Thymus (tissue), 11 donors: ENCODE measurements around the gene NPW. TPM values are rescaled to one million over a fixed set of nuclear protein-coding genes. Genes with fewer than 3 reads are reported as not detected.

Experiments
- DNase-seq, 9 donors: peaks; one replicate each; pipeline ENCODE4 v3.0.0-alpha.2; 2013; ENCODE audit warnings: low spot score in 9 of 9, low read depth in 6 of 9, missing footprints in 1 of 9
- H3K27ac ChIP-seq, 2 donors: one replicate each; pipeline ENCODE4 v1.5.1; 2013; ENCODE audit warnings: control low read depth in 1 of 2, low read depth in 1 of 2, low read length in 1 of 2, mild to moderate bottlenecking in 1 of 2, moderate library complexity in 1 of 2
- H3K27me3 ChIP-seq, 2 donors: one replicate each; pipeline ENCODE4 v1.5.1; 2013; ENCODE audit warnings: low read length in 1 of 2; ENCODE audit not compliant: control insufficient read depth in 2 of 2, insufficient read depth in 1 of 2
- H3K36me3 ChIP-seq, 2 donors: one replicate each; pipeline ENCODE4 v1.5.1; 2013; ENCODE audit warnings: low read length in 1 of 2, mild to moderate bottlenecking in 1 of 2, moderate library complexity in 1 of 2; ENCODE audit not compliant: control insufficient read depth in 2 of 2, insufficient read depth in 2 of 2
- H3K4me1 ChIP-seq, 2 donors: one replicate each; pipeline ENCODE4 v1.5.1; 2013; ENCODE audit warnings: low read length in 2 of 2; ENCODE audit not compliant: control insufficient read depth in 2 of 2, insufficient read depth in 2 of 2
- H3K4me3 ChIP-seq, 2 donors: one replicate each; pipeline ENCODE4 v1.5.1; 2013; ENCODE audit warnings: low read length in 2 of 2, control low read depth in 1 of 2, mild to moderate bottlenecking in 1 of 2
- H3K9me3 ChIP-seq, 2 donors: one replicate each; pipeline ENCODE4 v1.5.1; 2013; ENCODE audit warnings: low read length in 1 of 2, mild to moderate bottlenecking in 1 of 2; ENCODE audit not compliant: control insufficient read depth in 2 of 2, insufficient read depth in 1 of 2
- WGBS: extraction: QIAGEN DNeasy Blood & Tissue Kit; methylation state at CpG from one replicate; pipeline ENCODE4 v1.1.7; 2013; 5-methylcytosine and 5-hydroxymethylcytosine counted together
- polyA plus RNA-seq: library from polyadenylated mRNA; stranded (reverse); fragments of 200-250 nt; gene quantifications from one replicate; pipeline ENCODE4 v1.2.3, GENCODE V29; 2013
- total RNA-seq: library from RNA; stranded (reverse); fragments of 120-200 nt; gene quantifications from one replicate; pipeline ENCODE4 v1.2.4, GENCODE V29; 2013
- donor health status: healthy.

NPW gene
- total and polyA plus RNA-seq, 2 donors: 0.66 to 1.2 TPM

DNA sequence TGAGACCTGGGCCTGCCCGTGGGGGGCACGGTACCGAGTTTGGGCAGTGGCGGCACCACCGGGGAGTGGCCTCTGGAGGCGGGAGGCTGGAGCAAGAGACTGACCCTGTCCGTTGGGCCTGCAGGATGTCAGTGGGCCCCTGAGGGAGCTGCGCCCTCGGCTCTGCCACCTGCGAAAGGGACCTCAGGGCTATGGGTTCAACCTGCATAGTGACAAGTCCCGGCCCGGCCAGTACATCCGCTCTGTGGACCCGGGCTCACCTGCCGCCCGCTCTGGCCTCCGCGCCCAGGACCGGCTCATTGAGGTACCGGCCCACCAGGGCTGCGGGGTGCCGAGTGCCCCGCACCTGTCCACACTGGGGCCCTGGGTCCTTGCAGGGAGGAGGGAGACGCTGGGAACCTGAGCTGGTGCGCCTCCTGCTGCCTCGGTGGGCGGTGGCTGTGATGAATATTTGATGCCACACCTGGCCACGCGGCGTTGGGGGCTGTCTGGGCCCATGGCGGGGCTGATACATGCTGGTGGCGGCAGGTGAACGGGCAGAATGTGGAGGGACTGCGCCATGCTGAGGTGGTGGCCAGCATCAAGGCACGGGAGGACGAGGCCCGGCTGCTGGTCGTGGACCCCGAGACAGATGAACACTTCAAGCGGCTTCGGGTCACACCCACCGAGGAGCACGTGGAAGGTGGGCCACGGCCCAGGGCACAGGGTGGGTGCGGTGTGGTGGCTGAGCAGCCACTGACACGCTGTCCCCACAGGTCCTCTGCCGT is 16.8 kb downstream of the NPW start:
- Histone ChIP-seq H3K4me1 (peaks cover 4 to 50% of the 10 kb centered on the region in 2 donors), H3K27ac (peak overlapping the region in 1 of 2 donors; percentile 46), H3K36me3 (no peaks in the 10 kb centered on the region), H3K9me3 (no peaks in the 10 kb centered on the region), H3K4me3 (no peak overlapping the region), H3K27me3 (peaks cover 0 to 17% of the 10 kb centered on the region in 2 donors)
- 96% methylated on average over 47 of the region's 47 CpGs for whole genome bisulfite sequencing
- DNase-seq: no peak

DNA sequence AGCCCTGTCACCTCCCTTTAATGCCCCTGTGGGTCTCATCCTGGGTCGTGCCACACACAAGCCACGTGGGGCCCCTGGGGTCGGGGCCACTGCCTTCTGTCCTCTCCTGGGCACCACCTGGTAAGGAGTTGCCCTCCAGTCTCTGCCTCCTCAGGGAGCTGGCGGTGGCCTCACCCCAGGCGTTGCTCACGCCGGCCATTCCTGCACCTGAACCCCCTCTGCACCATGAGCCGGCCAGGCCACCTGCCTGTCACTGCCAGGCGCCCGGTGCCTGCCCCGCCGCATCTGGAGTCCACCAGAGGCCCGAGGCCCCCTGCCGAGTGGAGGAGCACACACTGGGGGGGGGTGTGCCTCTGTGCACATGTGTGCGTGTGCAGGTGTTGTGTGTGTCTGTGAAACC is 17.5 kb downstream of the NPW start:
- peaks cover 0 to 16% of the 10 kb centered on the region in 2 donors for H3K27me3 ChIP-seq
- H3K27ac ChIP-seq: no peak overlapping the region
- H3K9me3 ChIP-seq: no peaks in the 10 kb centered on the region
- no peak for DNase-seq
- no peak overlapping the region for H3K4me3 ChIP-seq
- no peaks in the 10 kb centered on the region for H3K36me3 ChIP-seq
- peaks cover 4 to 54% of the 10 kb centered on the region in 2 donors for H3K4me1 ChIP-seq
- WGBS: 92% methylated on average over 15 of the region's 15 CpGs

DNA sequence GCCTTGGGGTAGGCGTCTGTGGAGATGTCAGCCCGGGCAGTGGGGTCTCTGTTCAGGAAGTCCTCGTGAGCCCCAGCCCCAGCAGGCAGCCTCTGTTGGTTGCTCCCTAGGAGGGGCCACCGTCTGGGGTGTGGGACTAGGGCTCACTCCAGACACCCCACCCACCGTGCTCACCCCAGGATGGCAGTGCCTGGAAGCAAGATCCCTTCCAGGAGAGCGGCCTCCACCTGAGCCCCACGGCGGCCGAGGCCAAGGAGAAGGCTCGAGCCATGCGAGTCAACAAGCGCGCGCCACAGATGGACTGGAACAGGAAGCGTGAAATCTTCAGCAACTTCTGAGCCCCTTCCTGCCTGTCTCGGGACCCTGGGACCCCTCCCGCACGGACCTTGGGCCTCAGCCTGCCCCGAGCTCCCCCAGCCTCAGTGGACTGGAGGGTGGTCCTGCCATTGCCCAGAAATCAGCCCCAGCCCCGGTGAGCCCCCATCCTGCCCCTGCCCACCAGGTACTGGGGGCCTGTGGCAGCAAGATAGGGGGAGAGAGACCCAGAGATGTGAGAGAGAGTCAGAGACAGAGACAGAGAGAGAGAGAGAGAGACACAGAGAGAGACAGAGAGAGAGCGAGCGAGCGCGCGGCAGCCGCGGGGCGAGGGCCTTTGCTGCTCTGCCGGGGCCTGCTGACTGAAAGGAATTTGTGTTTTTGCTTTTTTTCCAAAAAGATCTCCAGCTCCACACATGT is 18.2 kb downstream of the NPW start:
- Histone ChIP-seq H3K27me3 (peaks cover 0 to 11% of the 10 kb centered on the region in 2 donors), H3K4me1 (peaks cover 4 to 51% of the 10 kb centered on the region in 2 donors), H3K9me3 (no peaks in the 10 kb centered on the region), H3K36me3 (no peaks in the 10 kb centered on the region), H3K27ac (peak overlapping the region in 1 of 2 donors; percentile 18), H3K4me3 (no peak overlapping the region)
- WGBS: 93% methylated on average over 29 of the region's 29 CpGs
- no peak for DNase-seq

DNA sequence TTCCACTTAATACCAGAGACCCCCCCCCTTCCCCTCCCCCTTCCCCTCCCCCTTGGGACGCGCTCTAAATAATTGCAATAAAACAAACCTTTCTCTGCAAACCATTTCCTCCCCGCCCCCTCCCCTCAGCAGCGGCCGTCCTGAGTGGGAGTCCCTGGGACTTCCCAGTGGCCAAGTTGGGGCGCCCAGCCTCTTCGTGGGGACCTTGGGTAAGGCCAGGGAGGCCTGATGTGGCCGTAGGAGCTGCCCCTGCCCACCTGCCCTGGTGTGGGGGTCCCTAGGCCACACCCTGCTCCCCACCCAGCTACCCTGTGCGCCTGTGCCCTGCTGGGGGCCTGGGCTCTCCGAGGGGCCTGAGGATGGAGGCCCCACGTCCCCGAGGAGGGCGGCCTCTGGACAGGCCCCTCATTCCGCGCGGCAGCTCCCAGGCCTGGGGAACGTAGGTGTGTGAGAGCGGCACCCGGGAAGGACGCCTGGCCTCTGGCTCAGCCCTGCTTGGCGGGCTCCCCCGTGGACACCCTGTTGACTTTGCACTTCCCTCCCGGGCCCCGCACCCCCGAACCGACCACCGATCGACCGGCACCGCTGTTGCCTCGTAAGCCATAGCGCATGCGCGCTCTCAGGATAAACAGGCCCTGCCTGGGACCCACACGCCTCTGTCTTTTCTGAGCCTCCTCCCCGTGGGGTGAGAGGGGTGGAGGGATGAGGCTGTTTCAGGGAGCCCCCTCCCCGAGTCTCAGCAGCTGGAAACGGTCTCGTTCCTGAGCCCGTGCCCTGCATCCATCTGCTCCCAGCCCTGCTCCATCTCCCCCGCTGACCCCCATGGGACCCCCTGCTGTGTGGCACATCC is 19.0 kb downstream of the NPW start:
- no peak for DNase-seq
- Histone ChIP-seq H3K4me3 (no peak overlapping the region), H3K36me3 (peaks cover 0 to 3% of the 10 kb centered on the region in 2 donors), H3K9me3 (no peaks in the 10 kb centered on the region), H3K27ac (no peak overlapping the region), H3K27me3 (peaks cover 0 to 3% of the 10 kb centered on the region in 2 donors), H3K4me1 (peaks cover 3 to 51% of the 10 kb centered on the region in 2 donors)
- WGBS: 93% methylated on average over 41 of the region's 41 CpGs

DNA sequence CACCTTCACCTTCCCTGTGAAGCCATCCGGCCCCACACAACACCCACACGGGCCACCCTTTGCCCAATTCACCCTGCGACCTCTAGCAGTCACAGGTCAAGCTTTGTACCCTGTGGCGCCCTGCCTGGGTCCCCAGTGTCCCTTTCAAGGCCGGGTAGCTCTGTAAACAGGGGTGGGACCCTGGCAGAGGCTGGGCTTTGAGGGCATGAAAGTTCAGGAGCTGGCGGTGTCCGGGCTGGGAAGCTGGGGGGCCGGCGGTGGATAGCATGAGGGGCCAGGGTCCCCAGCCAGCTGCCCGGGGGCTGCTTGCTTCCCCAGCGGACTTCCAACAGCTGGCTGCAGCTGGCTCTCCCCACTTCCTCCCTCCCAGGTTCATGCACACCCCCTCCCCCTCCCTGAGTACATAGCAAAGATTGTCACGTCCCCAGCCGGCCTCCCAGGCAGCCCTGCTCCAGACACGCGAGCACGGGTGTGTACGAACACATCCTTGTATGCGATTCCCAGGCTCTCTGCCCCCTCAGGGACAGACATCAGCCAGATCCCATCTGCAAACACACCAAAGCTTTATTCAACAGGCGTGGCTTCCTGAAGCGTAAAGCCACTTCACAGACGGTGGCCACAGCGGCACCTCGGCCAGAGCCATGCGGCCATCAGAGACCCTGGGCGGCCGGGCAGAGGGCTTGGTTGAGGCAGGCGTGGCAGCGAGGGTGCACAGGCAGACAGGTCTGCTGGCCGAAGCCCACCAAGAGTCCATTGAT is 19.9 kb downstream of the NPW start:
- H3K9me3 ChIP-seq: no peaks in the 10 kb centered on the region
- no peak overlapping the region for H3K27ac ChIP-seq
- peaks cover 0 to 6% of the 10 kb centered on the region in 2 donors for H3K36me3 ChIP-seq
- H3K4me3 ChIP-seq: no peak overlapping the region
- no peaks in the 10 kb centered on the region for H3K27me3 ChIP-seq
- no peak for DNase-seq
- 90% methylated on average over 29 of the region's 29 CpGs for WGBS
- peaks cover 0 to 49% of the 10 kb centered on the region in 2 donors for H3K4me1 ChIP-seq

DNA sequence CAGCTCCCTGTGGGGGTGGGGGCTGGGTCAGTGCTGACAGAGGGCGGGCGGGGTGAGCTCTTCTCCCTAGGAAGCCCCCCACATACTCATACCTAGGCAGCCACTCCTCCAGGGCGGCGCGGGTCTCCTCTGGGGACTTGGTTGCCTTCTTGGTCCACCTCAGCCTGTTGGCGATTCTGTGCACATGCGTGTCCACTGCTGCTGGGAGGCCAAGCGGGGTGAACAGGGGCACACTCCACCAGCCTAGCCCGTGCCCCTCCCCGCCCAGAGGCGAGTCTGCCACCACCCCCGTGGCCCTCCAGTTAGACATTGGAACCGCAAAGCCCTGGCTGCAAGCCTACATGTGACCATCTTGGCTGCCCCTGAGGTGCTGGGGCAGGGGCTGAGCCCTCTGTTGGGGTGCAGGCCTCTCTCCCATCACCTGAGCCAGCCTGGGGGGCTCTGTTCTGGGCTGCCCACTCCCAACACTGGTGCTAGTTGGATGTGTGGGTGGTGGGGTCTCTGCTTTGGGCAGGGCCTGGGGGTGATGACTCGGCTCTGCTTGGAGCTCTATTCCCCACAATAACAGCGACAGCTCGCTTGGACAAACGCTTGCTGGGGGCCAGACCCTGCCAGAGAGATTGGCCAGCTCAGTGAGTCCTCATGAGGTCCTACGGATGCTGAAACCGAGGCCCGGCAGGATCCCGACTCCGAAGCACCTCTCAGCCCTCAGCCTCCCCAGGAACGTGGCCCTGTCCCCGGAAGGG is 20.6 kb downstream of the NPW start:
- no peak for DNase-seq

DNA sequence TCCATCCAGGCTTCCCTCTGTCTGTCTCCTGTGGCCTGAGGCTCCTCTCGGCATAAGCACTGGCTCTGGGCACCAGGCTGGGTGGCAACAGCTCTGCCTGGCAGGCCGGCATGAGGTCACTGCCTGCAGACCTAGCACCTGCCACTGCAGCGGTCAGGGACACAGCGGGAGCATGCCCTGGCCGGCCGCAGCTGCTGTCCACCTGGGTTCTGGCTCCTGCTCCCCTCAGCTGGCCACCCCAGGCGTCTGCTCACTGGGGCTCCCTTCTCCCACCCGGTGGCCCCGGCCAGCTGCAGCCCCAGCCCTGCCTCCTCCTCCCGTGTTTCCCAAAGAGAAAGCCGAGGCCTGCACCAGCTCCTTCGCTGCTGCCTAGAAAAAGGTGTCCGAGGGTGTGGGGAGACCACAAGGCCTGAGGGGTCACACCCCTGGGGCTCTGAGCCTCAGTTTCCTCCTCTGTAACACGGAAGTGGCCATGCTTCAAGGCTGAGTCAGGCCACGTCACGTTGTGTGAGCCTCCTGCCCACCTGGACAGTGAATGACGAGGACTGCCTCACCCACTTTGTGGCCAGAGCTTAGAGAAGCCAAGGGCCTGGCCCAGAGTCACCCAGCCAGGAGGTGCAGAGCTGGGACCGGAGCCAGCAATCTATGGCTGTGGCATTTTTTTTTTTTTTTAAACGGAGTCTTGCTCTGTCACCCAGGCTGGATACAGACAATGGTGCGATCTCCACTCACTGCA is 21.4 kb downstream of the NPW start:
- no peak overlapping the region for H3K27ac ChIP-seq
- no peaks in the 10 kb centered on the region for H3K27me3 ChIP-seq
- no peak for DNase-seq
- H3K4me3 ChIP-seq: no peak overlapping the region
- WGBS: 97% methylated on average over 20 of the region's 20 CpGs
- H3K36me3 ChIP-seq: peaks cover 0 to 6% of the 10 kb centered on the region in 2 donors
- no peaks in the 10 kb centered on the region for H3K9me3 ChIP-seq
- H3K4me1 ChIP-seq: peaks cover 0 to 43% of the 10 kb centered on the region in 2 donors

More for the DNA sequence above, 20.6 kb downstream of the NPW start:
- Histone ChIP-seq H3K27ac (no peak overlapping the region), H3K9me3 (no peaks in the 10 kb centered on the region), H3K4me3 (no peak overlapping the region), H3K36me3 (peaks cover 0 to 6% of the 10 kb centered on the region in 2 donors), H3K27me3 (no peaks in the 10 kb centered on the region), H3K4me1 (peaks cover 0 to 49% of the 10 kb centered on the region in 2 donors)
- WGBS: 96% methylated on average over 24 of the region's 24 CpGs
